HG02885 (cell line): Measurements from ENCODE around the gene APOBR.
A peak's percentile ranks its signal among the peaks of the same experiment; 100 is the strongest.
"Not testable (repeated sequence)": the region's sequence is repeated elsewhere in the genome, so short reads cannot be mapped to it uniquely, and the experiment has no call there.

Experiments
- ATAC-seq: cut with Tn5 transposase; IDR thresholded peaks from one replicate; pipeline ENCODE4 v1.9.1; 2021; ENCODE audit warnings: mild to moderate bottlenecking; ENCODE audit not compliant: unreplicated experiment, poor library complexity

Gene APOBR

GRCh38 chr16:28494121-28494851 is at the start of gene APOBR:
TSS of gene APOBR (plus strand) at chr16:28494643. CDS start at chr16:28494682, 39 bp downstream.
- peak; percentile 37 for ATAC-seq

- not testable (repeated sequence) for ATAC-seq
Measured at GRCh38 chr16:28446388-28446787, 48.1 kb upstream of the APOBR start.

- not testable (repeated sequence) for ATAC-seq
Measured at GRCh38 chr16:28447081-28447480, 47.4 kb upstream of the APOBR start.

GRCh38 chr16:28473714-28474265 is 20.7 kb upstream of the APOBR start:
- no peak for ATAC-seq

- ATAC-seq, result no peak
Measured at GRCh38 chr16:28475221-28475620, 19.2 kb upstream of the APOBR start.

- ATAC-seq, result no peak
Measured at GRCh38 chr16:28477311-28477920, 17.0 kb upstream of the APOBR start.

GRCh38 chr16:28478506-28479180 is 15.8 kb upstream of the APOBR start:
- ATAC-seq, result no peak

- ATAC-seq, result no peak
Measured at GRCh38 chr16:28482026-28482425, 12.4 kb upstream of the APOBR start.

GRCh38 chr16:28483361-28483760 is 11.1 kb upstream of the APOBR start:
- not testable (repeated sequence) for ATAC-seq

GRCh38 chr16:28486266-28486665 is 8.2 kb upstream of the APOBR start:
- no peak for ATAC-seq

GRCh38 chr16:28491230-28491969 is 3.0 kb upstream of the APOBR start:
- ATAC-seq, result no peak

- peak; percentile 83 for ATAC-seq
Measured at GRCh38 chr16:28491970-28492474, 2.4 kb upstream of the APOBR start, which contains the start of gene CLN3. TSS of gene CLN3 (minus strand) at chr16:28492074. CDS start at chr16:28491759, 315 bp downstream.

- no peak for ATAC-seq
Measured at GRCh38 chr16:28492511-28492910, 1.9 kb upstream of the APOBR start.

- no peak for ATAC-seq
Measured at GRCh38 chr16:28495098-28495793, 803 bp downstream of the APOBR start.

- no peak for ATAC-seq
Measured at GRCh38 chr16:28495795-28496749, 1.6 kb downstream of the APOBR start.

GRCh38 chr16:28496844-28497243 is 2.4 kb downstream of the APOBR start:
- ATAC-seq, result no peak

GRCh38 chr16:28497386-28497785 is 2.9 kb downstream of the APOBR start:
- ATAC-seq, result no peak

GRCh38 chr16:28497861-28498599 is 3.6 kb downstream of the APOBR start:
- no peak for ATAC-seq
